Measurements from ENCODE around the gene MSH3.

The MSH3 gene

GRCh38 chr5:80905405-80905804 lies 251.0 kb downstream of the MSH3 start:
- no peak for DNase-seq (ENCODE audit: low read depth in 2 of 2)

GRCh38 chr5:80912479-80912878 lies 258.0 kb downstream of the MSH3 start:
- DNase-seq (ENCODE audit: low read depth in 2 of 2): no peak

- DNase-seq (ENCODE audit: low read depth in 2 of 2): no peak
Observed at GRCh38 chr5:80915716-80916115, 261.3 kb downstream of the MSH3 start.

- DNase-seq (ENCODE audit: low read depth in 2 of 2): no peak
Observed at GRCh38 chr5:80916676-80917075, 262.2 kb downstream of the MSH3 start.

GRCh38 chr5:80917631-80918030 lies 263.2 kb downstream of the MSH3 start:
- DNase-seq (ENCODE audit: low read depth in 2 of 2): no peak

GRCh38 chr5:80919678-80920196 lies 265.3 kb downstream of the MSH3 start:
- DNase-seq (ENCODE audit: low read depth in 2 of 2): no peak

- DNase-seq (ENCODE audit: low read depth in 2 of 2): no peak
Observed at GRCh38 chr5:80920333-80920732, 265.9 kb downstream of the MSH3 start.

GRCh38 chr5:80921026-80921425 lies 266.6 kb downstream of the MSH3 start:
- DNase-seq (ENCODE audit: low read depth in 2 of 2): no peak

GRCh38 chr5:80925931-80926330 lies 271.5 kb downstream of the MSH3 start:
- DNase-seq (ENCODE audit: low read depth in 2 of 2): no peak

Data from stimulated activated CD8-positive, alpha-beta memory T cell treated with anti-CD3 and anti-CD28 coated beads, Interleukin-7, amount 100 ng/mL, for 4 hours (primary cell).